HepG2 (cell line): ENCODE data around the gene G6PD. TPM values are rescaled to one million over a fixed set of nuclear protein-coding genes. Genes with fewer than 3 reads are reported as not detected.

Source experiments
- ATM ChIP-seq: fragments of 450-650 bp; IDR thresholded peaks from 2 replicates; pipeline ENCODE4 v1.7.1; 2017; ENCODE audit warnings: mild to moderate bottlenecking, borderline replicate concordance
- CCDC6 ChIP-seq: sonication (generic); formaldehyde crosslinking; IDR thresholded peaks from 2 replicates; pipeline ENCODE4 v1.8.1; 2022; ENCODE audit warnings: mild to moderate bottlenecking, missing genetic modification reagents, moderate library complexity
- FOXK2 ChIP-seq: fragments of 450-650 bp; IDR thresholded peaks from 2 replicates; pipeline ENCODE4 v1.6.1; 2016
- HNRNPL ChIP-seq: fragments of 200-400 bp; formaldehyde crosslinking; IDR thresholded peaks from 2 replicates; pipeline ENCODE4 v1.6.1; 2017; ENCODE audit warnings: mild to moderate bottlenecking, low read depth, low read length
- KDM3A ChIP-seq: IDR thresholded peaks from 2 replicates; pipeline ENCODE4 v1.6.1; 2018; ENCODE audit warnings: low read depth, missing compliant biosample characterization
- KDM4B ChIP-seq: sonication (generic); formaldehyde crosslinking; IDR thresholded peaks from 2 replicates; pipeline ENCODE4 v1.4.0; 2020; ENCODE audit warnings: missing genetic modification reagents
- KDM6A ChIP-seq: IDR thresholded peaks from 2 replicates; pipeline ENCODE4 v1.6.1; 2016; ENCODE audit warnings: low read depth
- MEF2D ChIP-seq: sonication (generic); formaldehyde crosslinking; IDR thresholded peaks from 2 replicates; pipeline ENCODE4 v1.5.1; 2020; ENCODE audit warnings: mild to moderate bottlenecking, missing genetic modification reagents
- MXI1 ChIP-seq: IDR thresholded peaks from 3 replicates; pipeline ENCODE4 v1.6.1; 2012; ENCODE audit warnings: low read depth, low read length, inconsistent platforms, borderline replicate concordance
- PHF8 ChIP-seq: sonication (generic); formaldehyde crosslinking; IDR thresholded peaks from 2 replicates; pipeline ENCODE4 v1.5.0; 2020; ENCODE audit warnings: missing genetic modification reagents
- REPIN1 ChIP-seq: sonication (generic); formaldehyde crosslinking; IDR thresholded peaks from 2 replicates; pipeline ENCODE4 v1.8.0; 2022; ENCODE audit warnings: missing genetic modification reagents, low read depth, mild to moderate bottlenecking, borderline replicate concordance
- SMYD3 ChIP-seq: sonication (generic); formaldehyde crosslinking; IDR thresholded peaks from 2 replicates; pipeline ENCODE4 v1.8.1; 2023; ENCODE audit warnings: mild to moderate bottlenecking, missing genetic modification reagents
- ZFX ChIP-seq: sonication (generic); formaldehyde crosslinking; IDR thresholded peaks from 2 replicates; pipeline ENCODE4 v1.4.0; 2020; ENCODE audit warnings: mild to moderate bottlenecking, low read depth, missing genetic modification reagents, moderate library complexity
- ZFYVE20 ChIP-seq: sonication (generic); formaldehyde crosslinking; IDR thresholded peaks from 2 replicates; pipeline ENCODE4 v1.8.0; 2023; ENCODE audit warnings: low read depth, mild to moderate bottlenecking, moderate library complexity, missing genetic modification reagents, borderline replicate concordance
- ZNF121 ChIP-seq: sonication (generic); formaldehyde crosslinking; IDR thresholded peaks from 2 replicates; pipeline ENCODE4 v1.5.0; 2020; ENCODE audit warnings: mild to moderate bottlenecking, missing genetic modification reagents
- ZNF564 ChIP-seq: sonication (generic); formaldehyde crosslinking; IDR thresholded peaks from 2 replicates; pipeline ENCODE4 v1.8.1; 2023; ENCODE audit warnings: mild to moderate bottlenecking, missing genetic modification reagents
- ZNF572 ChIP-seq: sonication (generic); formaldehyde crosslinking; IDR thresholded peaks from 2 replicates; pipeline ENCODE4 v1.5.1; 2020; ENCODE audit warnings: mild to moderate bottlenecking, missing genetic modification reagents
- ZNF839 ChIP-seq: sonication (generic); formaldehyde crosslinking; IDR thresholded peaks from 2 replicates; pipeline ENCODE4 v1.4.0; 2020; ENCODE audit warnings: missing genetic modification reagents, mild to moderate bottlenecking, borderline replicate concordance
- polyA plus RNA-seq, 8 experiments: library from polyadenylated mRNA; depleted of rRNA in 3 of 8; stranded (reverse) in 7 of 8; unstranded in 1 of 8; fragments of >200 nt; fragmentation: Illumina TruSeq in 4 of 8; extraction: Trizol in 4 of 8; gene quantifications; 2 replicates each; pipeline versions ENCODE4 v1.2.1 to v1.2.3, GENCODE V29; 2011 to 2016; ENCODE audit warnings: low read depth in 4 of 8, missing spikeins in 1 of 8, mixed read lengths in 1 of 8; ENCODE audit not compliant: insufficient read depth in 1 of 8
- total RNA-seq, 5 experiments: library from RNA; depleted of rRNA; stranded (reverse); fragments of >200 nt; fragmentation: Illumina TruSeq; extraction: Trizol; gene quantifications; 2 replicates each; pipeline ENCODE4 v1.2.3, GENCODE V29; 2016; ENCODE audit warnings: low read depth in 1 of 5
- TF ChIP-seq, protein P1 (sequence below): sonication (generic); formaldehyde crosslinking; IDR thresholded peaks from 2 replicates; pipeline ENCODE4 v1.4.0; 2020; ENCODE audit warnings: mild to moderate bottlenecking, missing genetic modification reagents
- TF ChIP-seq, protein P2 (sequence below): IDR thresholded peaks from 2 replicates; pipeline ENCODE4 v1.6.1; 2012; ENCODE audit warnings: inconsistent platforms
- TF ChIP-seq, protein P3 (sequence below): sonication (generic); formaldehyde crosslinking; IDR thresholded peaks from 2 replicates; pipeline ENCODE4 v1.4.0; 2020; ENCODE audit warnings: missing genetic modification reagents
- TF ChIP-seq, protein P4 (sequence below): sonication (generic); formaldehyde crosslinking; IDR thresholded peaks from 2 replicates; pipeline ENCODE4 v1.5.0; 2020; ENCODE audit warnings: mild to moderate bottlenecking, missing genetic modification reagents
- TF ChIP-seq, protein P5 (sequence below): sonication (generic); formaldehyde crosslinking; conservative IDR thresholded peaks from 2 replicates; pipeline ENCODE4 v1.4.0; 2020; ENCODE audit warnings: missing genetic modification reagents

G6PD gene
- total and polyA plus RNA-seq, 2 of the 13 experiments (the other 11 are each of a cell fraction or from before 2014, with no cell fraction given), result 18.8 to 28.8 TPM

DNA sequence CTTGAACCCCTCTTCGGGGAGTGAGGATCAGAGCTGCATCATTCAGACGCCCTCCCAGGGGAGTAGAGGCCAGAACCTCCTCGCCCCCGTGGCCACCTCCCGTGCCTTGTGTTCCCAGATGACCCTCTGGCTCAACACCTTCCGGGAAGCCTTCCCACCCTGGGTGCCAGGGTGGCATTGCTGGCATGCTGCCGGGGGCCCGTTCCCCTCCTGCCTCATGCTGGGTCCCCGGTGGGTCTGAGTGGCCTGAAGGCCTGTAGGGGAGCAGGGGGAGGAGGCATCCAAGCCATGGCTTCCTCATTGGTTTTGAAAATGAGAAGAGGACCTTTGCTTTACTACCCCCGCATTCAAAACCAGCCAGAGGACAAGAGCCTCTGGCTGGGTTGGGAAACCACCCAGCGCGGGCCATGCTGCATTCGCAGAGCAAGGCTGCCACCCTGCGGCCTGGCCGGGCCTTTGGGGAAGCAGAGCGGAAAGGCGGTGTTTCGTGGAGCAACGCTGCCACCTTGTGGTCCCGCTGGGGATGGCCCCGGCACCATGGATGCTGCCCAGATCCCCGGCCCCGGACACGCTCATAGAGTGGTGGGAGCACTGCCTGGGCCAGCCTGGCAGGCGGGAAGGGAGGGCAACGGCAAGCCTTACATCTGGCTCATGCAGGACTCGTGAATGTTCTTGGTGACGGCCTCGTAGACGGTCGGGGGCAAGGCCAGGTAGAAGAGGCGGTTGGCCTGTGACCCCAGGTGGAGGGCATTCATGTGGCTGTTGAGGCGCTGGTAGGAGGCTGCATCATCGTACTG is 11.9 kb downstream of the G6PD start (continued):
- TF ChIP-seq KDM4B (CRISPR knock-in tag) (no peak), ZNF564 (no peak), KDM6A (no peak), ZNF121 (CRISPR knock-in tag) (no peak), ZNF572 (no peak), ZFX (CRISPR knock-in tag) (peak; percentile 48; the same call in 1 of the 2 replicates), FOXK2 (no peak), PHF8 (CRISPR knock-in tag) (0 out of 2 replicates have a peak, but pooled peaks have one; percentile 20), ZFYVE20 (CRISPR knock-in tag) (no peak), CCDC6 (CRISPR knock-in tag) (no peak), MEF2D (no peak), ZNF839 (CRISPR knock-in tag) (no peak), MXI1 (peak; percentile 55; the same call in 1 of the 3 replicates), REPIN1 (CRISPR knock-in tag) (peak; percentile 76; the same call in 1 of the 2 replicates), HNRNPL (peak; percentile 78), KDM3A (CRISPR knock-in tag) (peak; percentile 98), SMYD3 (no peak), ATM (no peak)
- TF ChIP-seq, protein P1, sequence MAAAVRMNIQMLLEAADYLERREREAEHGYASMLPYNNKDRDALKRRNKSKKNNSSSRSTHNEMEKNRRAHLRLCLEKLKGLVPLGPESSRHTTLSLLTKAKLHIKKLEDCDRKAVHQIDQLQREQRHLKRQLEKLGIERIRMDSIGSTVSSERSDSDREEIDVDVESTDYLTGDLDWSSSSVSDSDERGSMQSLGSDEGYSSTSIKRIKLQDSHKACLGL (CRISPR knock-in tag), result no peak
- TF ChIP-seq, protein P2, sequence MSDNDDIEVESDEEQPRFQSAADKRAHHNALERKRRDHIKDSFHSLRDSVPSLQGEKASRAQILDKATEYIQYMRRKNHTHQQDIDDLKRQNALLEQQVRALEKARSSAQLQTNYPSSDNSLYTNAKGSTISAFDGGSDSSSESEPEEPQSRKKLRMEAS, result peak; percentile 53; the same call in 1 of the 2 replicates
- TF ChIP-seq, protein P3, sequence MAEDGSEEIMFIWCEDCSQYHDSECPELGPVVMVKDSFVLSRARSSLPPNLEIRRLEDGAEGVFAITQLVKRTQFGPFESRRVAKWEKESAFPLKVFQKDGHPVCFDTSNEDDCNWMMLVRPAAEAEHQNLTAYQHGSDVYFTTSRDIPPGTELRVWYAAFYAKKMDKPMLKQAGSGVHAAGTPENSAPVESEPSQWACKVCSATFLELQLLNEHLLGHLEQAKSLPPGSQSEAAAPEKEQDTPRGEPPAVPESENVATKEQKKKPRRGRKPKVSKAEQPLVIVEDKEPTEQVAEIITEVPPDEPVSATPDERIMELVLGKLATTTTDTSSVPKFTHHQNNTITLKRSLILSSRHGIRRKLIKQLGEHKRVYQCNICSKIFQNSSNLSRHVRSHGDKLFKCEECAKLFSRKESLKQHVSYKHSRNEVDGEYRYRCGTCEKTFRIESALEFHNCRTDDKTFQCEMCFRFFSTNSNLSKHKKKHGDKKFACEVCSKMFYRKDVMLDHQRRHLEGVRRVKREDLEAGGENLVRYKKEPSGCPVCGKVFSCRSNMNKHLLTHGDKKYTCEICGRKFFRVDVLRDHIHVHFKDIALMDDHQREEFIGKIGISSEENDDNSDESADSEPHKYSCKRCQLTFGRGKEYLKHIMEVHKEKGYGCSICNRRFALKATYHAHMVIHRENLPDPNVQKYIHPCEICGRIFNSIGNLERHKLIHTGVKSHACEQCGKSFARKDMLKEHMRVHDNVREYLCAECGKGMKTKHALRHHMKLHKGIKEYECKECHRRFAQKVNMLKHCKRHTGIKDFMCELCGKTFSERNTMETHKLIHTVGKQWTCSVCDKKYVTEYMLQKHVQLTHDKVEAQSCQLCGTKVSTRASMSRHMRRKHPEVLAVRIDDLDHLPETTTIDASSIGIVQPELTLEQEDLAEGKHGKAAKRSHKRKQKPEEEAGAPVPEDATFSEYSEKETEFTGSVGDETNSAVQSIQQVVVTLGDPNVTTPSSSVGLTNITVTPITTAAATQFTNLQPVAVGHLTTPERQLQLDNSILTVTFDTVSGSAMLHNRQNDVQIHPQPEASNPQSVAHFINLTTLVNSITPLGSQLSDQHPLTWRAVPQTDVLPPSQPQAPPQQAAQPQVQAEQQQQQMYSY, result no peak
- TF ChIP-seq, protein P4, sequence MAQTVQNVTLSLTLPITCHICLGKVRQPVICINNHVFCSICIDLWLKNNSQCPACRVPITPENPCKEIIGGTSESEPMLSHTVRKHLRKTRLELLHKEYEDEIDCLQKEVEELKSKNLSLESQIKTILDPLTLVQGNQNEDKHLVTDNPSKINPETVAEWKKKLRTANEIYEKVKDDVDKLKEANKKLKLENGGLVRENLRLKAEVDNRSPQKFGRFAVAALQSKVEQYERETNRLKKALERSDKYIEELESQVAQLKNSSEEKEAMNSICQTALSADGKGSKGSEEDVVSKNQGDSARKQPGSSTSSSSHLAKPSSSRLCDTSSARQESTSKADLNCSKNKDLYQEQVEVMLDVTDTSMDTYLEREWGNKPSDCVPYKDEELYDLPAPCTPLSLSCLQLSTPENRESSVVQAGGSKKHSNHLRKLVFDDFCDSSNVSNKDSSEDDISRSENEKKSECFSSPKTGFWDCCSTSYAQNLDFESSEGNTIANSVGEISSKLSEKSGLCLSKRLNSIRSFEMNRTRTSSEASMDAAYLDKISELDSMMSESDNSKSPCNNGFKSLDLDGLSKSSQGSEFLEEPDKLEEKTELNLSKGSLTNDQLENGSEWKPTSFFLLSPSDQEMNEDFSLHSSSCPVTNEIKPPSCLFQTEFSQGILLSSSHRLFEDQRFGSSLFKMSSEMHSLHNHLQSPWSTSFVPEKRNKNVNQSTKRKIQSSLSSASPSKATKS, result no peak
- TF ChIP-seq, protein P5, sequence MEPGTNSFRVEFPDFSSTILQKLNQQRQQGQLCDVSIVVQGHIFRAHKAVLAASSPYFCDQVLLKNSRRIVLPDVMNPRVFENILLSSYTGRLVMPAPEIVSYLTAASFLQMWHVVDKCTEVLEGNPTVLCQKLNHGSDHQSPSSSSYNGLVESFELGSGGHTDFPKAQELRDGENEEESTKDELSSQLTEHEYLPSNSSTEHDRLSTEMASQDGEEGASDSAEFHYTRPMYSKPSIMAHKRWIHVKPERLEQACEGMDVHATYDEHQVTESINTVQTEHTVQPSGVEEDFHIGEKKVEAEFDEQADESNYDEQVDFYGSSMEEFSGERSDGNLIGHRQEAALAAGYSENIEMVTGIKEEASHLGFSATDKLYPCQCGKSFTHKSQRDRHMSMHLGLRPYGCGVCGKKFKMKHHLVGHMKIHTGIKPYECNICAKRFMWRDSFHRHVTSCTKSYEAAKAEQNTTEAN (CRISPR knock-in tag), result no peak
